CD1c-positive myeloid dendritic cell (primary cell): ENCODE data around the gene TOX4.
A peak's percentile ranks its signal among the peaks of the same experiment; 100 is the strongest.
"Not testable (repeated sequence)": the region's sequence is repeated elsewhere in the genome, so short reads cannot be mapped to it uniquely, and the experiment has no call there.

Experiments used
- DNase-seq: peaks from one replicate; pipeline ENCODE4 v3.0.0-alpha.2; 2016; ENCODE audit errors: extremely low spot score

The TOX4 gene

GRCh38 chr14:21476925-21477681 lies at the start of gene TOX4, which contains the start of gene RAB2B:
Gene TOX4 (plus strand): TSS chr14:21477195. CDS start chr14:21477279, 84 bp downstream.
Gene RAB2B (minus strand): TSS chr14:21476959. CDS start chr14:21476872, 87 bp downstream.
- peak; percentile 99 for DNase-seq

GRCh38 chr14:21428930-21429329 lies 48.1 kb upstream of the TOX4 start:
- no peak for DNase-seq

GRCh38 chr14:21431126-21431525 lies 45.9 kb upstream of the TOX4 start:
- DNase-seq: no peak

GRCh38 chr14:21436567-21437062 lies 40.4 kb upstream of the TOX4 start:
- DNase-seq: no peak

- peak; percentile 99 for DNase-seq
These were observed 39.7 kb upstream of the TOX4 start for GRCh38 chr14:21437063-21437901.

- DNase-seq: peak; percentile 44
These were observed 36.1 kb upstream of the TOX4 start for GRCh38 chr14:21440859-21441258.

GRCh38 chr14:21442657-21443056 lies 34.3 kb upstream of the TOX4 start:
- DNase-seq: not testable (repeated sequence)

- DNase-seq: no peak
These were observed 27.1 kb upstream of the TOX4 start for GRCh38 chr14:21449899-21450216.

- DNase-seq: no peak
These were observed 22.0 kb upstream of the TOX4 start for GRCh38 chr14:21454843-21455544.

- no peak for DNase-seq
These were observed 21.4 kb upstream of the TOX4 start for GRCh38 chr14:21455592-21455911.

- DNase-seq: peak; percentile 99
These were observed 20.9 kb upstream of the TOX4 start, which contains the start of gene CHD8 for GRCh38 chr14:21455912-21456667. Gene CHD8 (minus strand): TSS chr14:21456123. CDS start chr14:21431643, 24,480 bp downstream.

GRCh38 chr14:21467616-21468015 lies 9.4 kb upstream of the TOX4 start:
- DNase-seq: no peak

- DNase-seq: no peak
These were observed 1.1 kb upstream of the TOX4 start for GRCh38 chr14:21475767-21476522.

- DNase-seq: peak; percentile 81
These were observed 471 bp upstream of the TOX4 start for GRCh38 chr14:21476523-21476924.

GRCh38 chr14:21486640-21487087 lies 9.7 kb downstream of the TOX4 start:
- no peak for DNase-seq

GRCh38 chr14:21494902-21495762 lies 18.1 kb downstream of the TOX4 start:
- DNase-seq: no peak

- DNase-seq: no peak
These were observed 19.5 kb downstream of the TOX4 start for GRCh38 chr14:21496453-21496852.

- peak; percentile 61 for DNase-seq
These were observed 21.8 kb downstream of the TOX4 start for GRCh38 chr14:21498540-21499526.
